GF-D8 (cell line): ENCODE data around the gene IL36B.

Source experiments
- DNase-seq: peaks from one replicate; lab custom pipeline; 2025; lab: John Stamatoyannopoulos, UW

The IL36B gene

DNA sequence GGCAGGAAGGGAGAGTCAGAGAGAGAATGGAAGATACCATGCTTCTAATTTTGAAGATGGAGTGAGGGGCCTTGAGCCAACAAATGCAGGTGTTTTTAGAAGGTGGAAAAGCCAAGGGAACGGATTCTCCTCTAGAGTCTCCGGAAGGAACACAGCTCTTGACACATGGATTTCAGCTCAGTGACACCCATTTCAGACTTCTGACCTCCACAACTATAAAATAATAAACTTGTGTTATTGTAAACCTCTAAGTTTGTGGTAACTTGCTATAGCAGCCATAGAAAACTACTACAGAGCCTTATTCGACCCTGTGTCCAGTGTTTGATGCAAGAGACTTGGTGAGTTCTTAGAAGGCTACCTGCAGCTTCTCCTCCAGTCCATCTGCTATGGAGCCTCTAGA lies 22.9 kb upstream of the IL36B start:
- DNase-seq = no peak

DNA sequence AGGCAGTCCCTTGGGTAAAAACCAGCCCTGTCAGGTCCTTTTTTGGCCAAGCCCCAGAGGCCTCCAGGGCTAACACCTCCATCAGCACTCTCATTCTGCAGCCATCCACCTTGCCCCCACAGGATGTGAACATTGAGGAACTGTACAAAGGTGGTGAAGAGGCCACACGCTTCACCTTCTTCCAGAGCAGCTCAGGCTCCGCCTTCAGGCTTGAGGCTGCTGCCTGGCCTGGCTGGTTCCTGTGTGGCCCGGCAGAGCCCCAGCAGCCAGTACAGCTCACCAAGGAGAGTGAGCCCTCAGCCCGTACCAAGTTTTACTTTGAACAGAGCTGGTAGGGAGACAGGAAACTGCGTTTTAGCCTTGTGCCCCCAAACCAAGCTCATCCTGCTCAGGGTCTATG lies 22.4 kb upstream of the IL36B start:
- no peak for DNase-seq

GRCh38 chr2:113073325-113073834 lies 20.7 kb upstream of the IL36B start:
- DNase-seq = no peak

DNA sequence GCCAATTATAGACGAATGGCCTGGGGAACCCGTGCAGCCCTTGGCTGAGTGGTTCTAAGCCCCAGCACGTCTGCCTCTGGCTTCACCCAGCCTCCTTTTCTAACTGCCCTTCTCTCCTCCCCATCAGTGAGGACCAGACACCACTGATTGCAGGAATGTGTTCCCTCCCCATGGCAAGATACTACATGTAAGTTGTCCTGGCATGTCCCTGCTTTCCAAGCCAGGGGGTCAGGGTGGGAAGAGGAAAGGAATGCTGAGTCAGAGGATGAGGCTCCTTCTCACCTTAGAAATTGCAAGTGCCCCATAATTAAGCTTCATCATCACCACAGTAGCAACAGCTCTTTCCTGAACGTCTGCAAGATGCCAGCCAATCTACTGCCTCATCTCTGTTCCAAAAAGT lies 19.9 kb upstream of the IL36B start:
- no peak for DNase-seq

DNA sequence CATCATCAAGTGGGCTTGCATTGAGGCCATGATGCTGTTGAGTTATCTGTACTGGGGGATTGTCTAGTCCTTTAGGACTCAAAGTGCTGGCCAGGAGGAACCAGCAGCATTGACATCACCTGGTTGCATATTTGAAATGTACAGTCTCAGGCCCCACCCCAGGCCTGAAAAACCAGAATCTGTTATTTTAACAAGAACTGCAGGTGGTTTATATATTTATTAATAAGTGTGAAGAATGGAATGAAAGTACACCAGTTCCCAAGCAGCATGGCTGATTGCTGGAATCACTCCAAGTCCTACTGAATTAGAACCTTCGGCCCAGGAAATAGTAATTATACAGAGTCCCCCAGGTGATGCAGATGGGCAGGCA lies 17.9 kb upstream of the IL36B start:
- no peak for DNase-seq

DNA sequence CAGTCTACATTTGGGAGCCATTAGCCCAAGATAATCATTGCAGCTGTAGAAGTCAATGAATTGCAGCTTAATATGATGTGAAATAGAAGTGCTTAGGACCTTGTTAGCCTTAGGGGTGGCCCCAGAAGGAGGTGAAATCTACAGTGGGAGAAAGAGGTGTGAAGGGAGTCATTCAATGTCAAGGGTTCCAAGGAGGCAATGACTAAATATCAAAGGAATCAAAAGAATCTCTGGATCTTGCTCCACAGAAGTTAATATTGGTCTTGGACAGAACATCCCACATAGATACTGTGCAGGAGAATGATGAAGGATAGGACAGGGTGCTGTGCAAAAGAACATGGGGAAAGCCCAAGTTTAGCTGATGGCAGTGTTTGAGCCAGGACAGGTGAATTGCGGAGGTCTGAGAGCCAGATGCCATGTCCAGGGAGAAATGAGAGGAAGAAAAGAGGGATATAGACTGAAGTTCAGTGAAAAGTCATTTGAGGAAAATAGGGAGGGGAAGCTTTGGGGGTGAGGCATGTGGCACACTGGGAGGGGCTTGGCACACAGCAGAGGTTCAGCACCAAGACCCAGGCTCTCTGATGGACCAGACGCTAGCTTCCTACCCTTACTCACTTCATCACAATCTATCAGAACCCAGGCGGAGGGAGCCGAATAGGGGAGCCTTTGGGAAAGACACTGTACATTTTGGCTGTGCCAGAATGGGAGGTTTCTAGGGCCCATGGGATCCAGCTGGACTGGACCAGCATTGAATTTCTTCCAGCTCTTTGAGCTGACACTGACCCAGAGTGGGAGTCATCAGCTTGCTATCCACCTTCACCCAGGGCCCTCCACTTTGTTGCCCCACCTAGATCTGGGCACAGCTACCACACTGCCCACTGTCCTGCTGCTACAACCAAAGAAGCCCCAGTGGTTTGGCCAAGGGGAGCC lies 17.3 kb upstream of the IL36B start:
- DNase-seq = no peak

DNA sequence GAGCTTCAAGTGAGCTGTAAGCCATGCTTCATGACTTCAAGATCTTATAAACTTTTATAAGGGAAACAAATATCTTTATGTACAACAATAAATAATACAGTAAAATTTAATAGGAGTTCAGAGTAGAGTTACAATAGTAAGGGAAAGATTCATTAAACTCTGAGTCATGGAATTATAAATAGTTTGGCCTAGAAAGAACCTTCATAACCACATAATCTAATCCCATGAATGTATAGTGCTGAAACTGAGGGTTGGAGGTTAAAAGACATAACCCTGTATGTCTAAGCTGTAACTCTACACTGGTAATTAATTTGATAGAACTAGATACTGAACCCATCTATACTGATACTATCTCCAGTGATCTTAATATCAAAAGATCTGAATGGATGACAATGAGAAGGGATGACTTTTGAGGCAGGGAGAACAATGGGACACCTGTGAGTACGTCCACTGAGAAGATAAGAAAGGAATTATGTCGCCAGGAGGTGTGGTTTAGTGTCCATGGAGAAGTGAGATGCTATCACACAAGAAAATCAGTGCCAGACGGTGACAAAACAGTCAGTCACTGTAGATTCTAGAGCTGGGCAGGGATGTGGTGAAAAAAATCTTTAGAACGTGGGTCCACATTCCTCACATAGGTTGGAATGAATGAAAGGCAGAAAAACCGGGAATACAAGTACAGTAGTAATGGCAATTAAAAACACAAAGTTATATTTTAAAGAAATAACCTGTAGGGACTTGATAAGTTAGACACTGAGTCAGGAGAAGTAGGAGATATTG lies 16.2 kb upstream of the IL36B start:
- no peak for DNase-seq

GRCh38 chr2:113068249-113068648 lies 15.6 kb upstream of the IL36B start:
- DNase-seq = no peak

DNA sequence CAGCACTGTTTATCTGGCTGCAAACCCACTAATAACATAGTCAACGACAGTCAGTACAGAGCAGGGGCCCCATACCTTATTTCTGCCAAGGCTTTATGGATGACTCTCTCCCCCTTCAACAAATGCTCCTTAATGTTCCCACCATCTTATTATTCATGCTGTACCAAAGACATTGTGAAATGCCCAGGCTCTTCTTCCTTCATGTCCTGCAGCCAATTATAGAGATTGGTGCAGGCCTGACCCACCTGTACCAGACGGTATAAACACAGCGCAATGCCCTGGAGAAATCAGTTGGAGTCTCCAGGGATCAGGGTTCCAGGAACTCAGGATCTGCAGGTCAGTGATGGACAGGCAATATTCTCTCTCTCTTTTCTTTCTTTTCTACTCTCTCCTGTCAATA lies 15.0 kb upstream of the IL36B start, which contains the start of gene IL1F10:
Gene IL1F10, plus strand, starts transcription at position 290 of the 400 bp plus-strand sequence. CDS start 4,769 bp downstream, outside the sequence.
- DNase-seq = no peak

DNA sequence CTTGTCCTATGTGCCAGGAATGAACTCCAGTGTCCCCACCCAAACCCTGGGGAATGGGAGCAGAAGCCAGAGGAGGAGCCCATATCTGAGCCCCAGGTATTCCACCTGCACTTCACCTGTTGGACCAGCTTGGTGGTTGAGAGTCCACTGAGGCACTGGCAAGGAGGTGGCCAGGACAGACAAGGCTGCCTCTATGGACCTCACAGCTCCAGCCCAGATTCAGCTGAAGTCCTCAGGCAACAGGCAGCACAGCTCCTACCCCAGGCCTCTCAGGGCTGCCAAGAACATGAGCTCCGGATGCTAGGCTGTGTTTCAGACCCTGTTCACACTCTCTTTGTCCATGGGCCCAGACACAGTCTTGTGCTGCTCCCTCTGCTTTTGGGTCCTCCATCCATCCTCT lies 12.2 kb upstream of the IL36B start:
- no peak for DNase-seq

DNA sequence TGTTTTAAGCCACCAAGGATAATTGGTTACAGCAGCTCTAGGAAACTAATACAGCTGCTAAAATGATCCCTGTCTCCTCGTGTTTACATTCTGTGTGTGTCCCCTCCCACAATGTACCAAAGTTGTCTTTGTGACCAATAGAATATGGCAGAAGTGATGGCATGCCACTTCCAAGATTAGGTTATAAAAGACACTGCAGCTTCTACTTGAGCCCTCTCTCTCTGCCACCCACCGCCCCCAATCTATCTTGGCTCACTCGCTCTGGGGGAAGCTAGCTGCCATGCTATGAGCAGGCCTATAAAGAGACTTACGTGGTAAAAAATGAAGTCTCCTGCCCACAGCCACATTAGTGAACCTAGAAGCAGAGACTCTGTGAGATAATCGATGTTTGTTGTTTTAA lies 11.6 kb upstream of the IL36B start:
- DNase-seq = no peak

DNA sequence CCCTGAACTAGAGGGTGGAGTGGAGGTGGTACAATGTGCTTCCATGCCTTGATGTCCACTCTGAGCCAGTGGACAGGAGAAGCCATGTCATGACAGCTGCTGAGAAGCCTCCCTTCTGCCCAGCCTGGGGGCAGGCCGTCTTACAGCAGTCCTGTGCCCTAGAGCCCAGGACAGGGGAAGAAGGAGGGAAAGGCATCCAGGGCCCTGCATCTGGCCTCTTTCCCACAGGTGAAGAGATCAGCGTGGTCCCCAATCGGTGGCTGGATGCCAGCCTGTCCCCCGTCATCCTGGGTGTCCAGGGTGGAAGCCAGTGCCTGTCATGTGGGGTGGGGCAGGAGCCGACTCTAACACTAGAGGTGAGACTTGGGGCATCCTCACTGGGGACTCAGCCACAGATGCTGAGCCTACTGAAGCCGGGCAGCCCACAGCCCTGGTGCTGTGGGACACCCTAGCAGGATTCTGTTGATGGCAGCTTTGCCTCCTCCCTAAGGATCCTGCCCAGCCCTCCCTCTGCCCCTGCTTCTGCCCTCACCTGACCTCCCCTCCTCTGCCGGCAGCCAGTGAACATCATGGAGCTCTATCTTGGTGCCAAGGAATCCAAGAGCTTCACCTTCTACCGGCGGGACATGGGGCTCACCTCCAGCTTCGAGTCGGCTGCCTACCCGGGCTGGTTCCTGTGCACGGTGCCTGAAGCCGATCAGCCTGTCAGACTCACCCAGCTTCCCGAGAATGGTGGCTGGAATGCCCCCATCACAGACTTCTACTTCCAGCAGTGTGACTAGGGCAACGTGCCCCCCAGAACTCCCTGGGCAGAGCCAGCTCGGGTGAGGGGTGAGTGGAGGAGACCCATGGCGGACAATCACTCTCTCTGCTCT lies 9.5 kb upstream of the IL36B start:
- no peak for DNase-seq

- DNase-seq = no peak
Measured at GRCh38 chr2:113061241-113061640, 8.6 kb upstream of the IL36B start.

- no peak for DNase-seq
Measured at GRCh38 chr2:113060796-113061195, 8.1 kb upstream of the IL36B start.

GRCh38 chr2:113060396-113060795 lies 7.7 kb upstream of the IL36B start:
- DNase-seq = no peak

DNA sequence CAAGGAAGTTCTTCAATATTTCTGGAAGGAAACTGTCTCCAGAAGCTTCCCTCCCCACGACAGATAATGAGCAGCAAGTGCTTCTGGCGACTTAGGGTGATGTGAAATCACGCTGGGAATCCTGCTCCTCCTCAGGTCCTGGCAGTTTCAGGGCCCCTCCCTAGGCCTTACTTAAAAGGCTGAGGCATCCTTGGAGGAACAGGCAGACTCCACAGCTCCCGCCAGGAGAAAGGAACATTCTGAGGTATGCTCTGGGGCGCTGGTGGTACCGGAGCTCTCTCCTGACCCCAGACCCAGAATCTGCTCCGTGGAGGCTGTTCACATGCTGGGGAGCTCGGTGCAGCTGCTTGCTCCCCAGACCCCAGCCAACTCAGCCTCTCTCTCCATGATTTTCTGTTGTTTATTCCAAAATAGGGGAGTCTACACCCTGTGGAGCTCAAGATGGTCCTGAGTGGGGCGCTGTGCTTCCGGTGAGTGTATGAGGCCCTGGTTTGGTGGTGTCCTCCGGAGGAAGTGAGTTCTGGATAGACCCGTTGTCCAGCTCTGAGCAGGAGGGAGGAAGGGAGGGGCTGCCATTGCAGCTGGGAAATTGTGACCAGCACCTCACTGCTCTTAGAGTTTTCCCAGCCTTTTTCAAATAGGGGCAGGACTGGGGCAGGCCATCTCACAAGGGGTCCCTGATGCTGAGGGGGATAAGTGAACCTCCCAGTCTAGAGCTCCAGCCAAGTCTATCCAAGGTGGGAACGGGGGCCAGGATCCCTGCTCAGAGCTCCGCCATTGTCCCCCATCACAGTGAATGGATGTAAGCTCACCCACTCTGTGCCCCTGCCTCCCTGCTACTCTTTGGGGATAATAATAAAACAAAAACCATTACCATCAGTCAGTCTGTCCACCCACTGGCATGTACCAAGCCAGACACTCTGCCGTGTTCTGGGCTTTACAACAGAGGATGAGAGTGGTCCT lies 6.6 kb upstream of the IL36B start, which contains the start of gene IL36RN:
Gene IL36RN, plus strand, starts transcription at position 201 of the 963 bp plus-strand sequence. Its CDS starts 241 bp downstream, at position 442.
- DNase-seq = no peak

GRCh38 chr2:113058411-113058994 lies 5.8 kb upstream of the IL36B start:
- no peak for DNase-seq

DNA sequence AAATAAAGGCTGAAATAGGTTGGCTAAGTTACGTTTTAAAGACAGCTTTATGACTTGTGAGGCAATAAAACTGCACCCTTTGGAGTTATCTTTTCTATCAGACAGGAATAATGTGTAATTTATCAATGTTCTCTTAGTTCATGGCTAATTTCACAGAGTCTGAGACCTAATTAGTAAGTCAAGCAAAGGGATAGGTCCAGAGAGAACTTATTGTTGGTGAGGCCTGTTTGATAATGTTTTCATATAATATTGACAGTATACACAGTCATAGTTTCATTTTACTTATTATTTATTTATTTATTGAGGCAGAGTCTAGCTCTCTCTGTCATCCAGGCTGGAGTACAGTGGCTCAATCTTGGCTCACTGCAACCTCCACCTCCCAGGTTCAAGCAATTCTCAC lies 4.5 kb upstream of the IL36B start:
- no peak for DNase-seq

GRCh38 chr2:113056521-113056920 lies 3.9 kb upstream of the IL36B start:
- DNase-seq = no peak

DNA sequence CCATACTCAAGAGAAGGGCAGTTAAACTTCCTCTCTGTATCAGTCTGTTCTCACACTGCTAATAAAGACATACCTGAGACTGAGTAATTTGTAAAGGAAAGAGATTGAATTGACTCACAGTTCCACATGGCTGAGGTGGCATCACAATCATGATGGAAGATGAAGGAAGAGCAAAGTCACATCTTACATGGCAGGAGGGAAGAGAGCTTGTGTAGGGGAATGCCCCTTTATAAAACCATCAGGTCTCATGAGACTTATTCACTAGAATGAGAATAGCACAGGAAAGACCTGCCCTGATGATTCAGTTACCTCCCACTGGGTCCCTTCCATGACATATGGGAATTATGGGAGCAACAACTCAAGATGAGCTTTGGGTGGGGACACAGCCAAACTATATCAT lies 1.4 kb upstream of the IL36B start:
- DNase-seq = no peak
